Left colon (tissue), 2 donors: ENCODE measurements around the gene WDR59. TPM values are rescaled to one million over a fixed set of nuclear protein-coding genes. Genes with fewer than 3 reads are reported as not detected.

ENCODE experiments used
- ATAC-seq: fragments of 200-7000 bp; cut with Tn5 transposase; one replicate; pipeline ENCODE4 v1.9.1; 2020; ENCODE audit warnings: mild to moderate bottlenecking, moderate library complexity
- DNase-seq, 2 donors: peaks; one replicate each; pipeline ENCODE4 v3.0.0-alpha.2; 2020
- intact Hi-C, 2 donors: fragments of 100-400 bp; cut with DNase I in 1 of 2; cut with micrococcal nuclease in 1 of 2; formaldehyde crosslinking; loops; one replicate each; pipeline versions ENCODE4 v1.11.2 to v1.14.0; 2022; cut with DNase I, micrococcal nuclease
- total RNA-seq, 2 donors: library from RNA; stranded (reverse); fragmentation: NEBNext Ultra II Directional; extraction: Animal tissue kit (Norgen Biotek cat#: 25700); gene quantifications; one replicate each; pipeline ENCODE4 v1.2.1, GENCODE V29; 2021
- donor health status: DM: no; HTN: no; CAD: no.
- donor health status: DM: yes; HTN: yes; CAD: no.

WDR59 gene
- total RNA-seq, 2 donors from 2014 or later, result 50.9 to 58.1 TPM

- DNase-seq, result no peak
- ATAC-seq, result no peak
- intact Hi-C loops, result no loop called here
Observed at GRCh38 chr16:74841469-74841868, 143.5 kb downstream of the WDR59 start.

- no peak for ATAC-seq
- DNase-seq, result no peak
- intact Hi-C loops, result no loop called here
Observed at GRCh38 chr16:74837056-74837455, 147.9 kb downstream of the WDR59 start.

- intact Hi-C loops, result no loop called here
- no peak for DNase-seq
Observed at GRCh38 chr16:74836111-74836671, 148.7 kb downstream of the WDR59 start.

GRCh38 chr16:74832228-74832627 is 152.7 kb downstream of the WDR59 start:
- no peak for DNase-seq
- intact Hi-C loops, result no loop called here
- no peak for ATAC-seq

More at GRCh38 chr16:74836111-74836671, 148.7 kb downstream of the WDR59 start:
- no peak for ATAC-seq

GRCh38 chr16:74831467-74831866 is 153.5 kb downstream of the WDR59 start:
- intact Hi-C loops, result no loop called here

GRCh38 chr16:74830648-74831047 is 154.3 kb downstream of the WDR59 start:
- ATAC-seq, result no peak
- intact Hi-C loops, result no loop called here
- DNase-seq, result no peak

More at GRCh38 chr16:74831467-74831866, 153.5 kb downstream of the WDR59 start:
- ATAC-seq (no peak), DNase-seq (no peak)

GRCh38 chr16:74829637-74830036 is 155.3 kb downstream of the WDR59 start:
- peak; percentile 90 for ATAC-seq
- DNase-seq, result no peak
- intact Hi-C loops, result no loop called here

GRCh38 chr16:74825941-74826340 is 159.0 kb downstream of the WDR59 start:
- DNase-seq, result no peak
- intact Hi-C loops, result no loop called here
- no peak for ATAC-seq

- DNase-seq (no peak), ATAC-seq (no peak)
- intact Hi-C loops, result no loop called here
Observed at GRCh38 chr16:74825016-74825415, 159.9 kb downstream of the WDR59 start.

Other genes starting within 250 kb of the WDR59 start
- 10 to 100 TPM; 48.5 to 64.5 TPM for gene FA2H, start 210.3 kb downstream of the WDR59 start, total RNA-seq
- 10 to 100 TPM; 36.4 to 38.2 TPM for gene ZNRF1, start 13.9 kb upstream of the WDR59 start, total RNA-seq
- 10 to 100 TPM; 85.0 to 89.2 TPM for gene LDHD, start 131.7 kb upstream of the WDR59 start, total RNA-seq
- gene ZFP1, start 163.4 kb upstream of the WDR59 start, total RNA-seq, result 1 to 10 TPM; 3.1 to 6.2 TPM
- gene CTRB2, start 222.0 kb upstream of the WDR59 start, total RNA-seq, result 1 to 10 TPM in 1 of 2 donors, not detected in 1; 6.1 TPM
- gene CTRB1, start 233.9 kb upstream of the WDR59 start, total RNA-seq, result 1 to 10 TPM in 1 of 2 donors, not detected in 1; 2.4 TPM